IPS-15b (cell line): ENCODE results near the gene SAYSD1.
A peak's percentile ranks its signal among the peaks of the same experiment; 100 is the strongest.
"Not testable (repeated sequence)": the region's sequence is repeated elsewhere in the genome, so short reads cannot be mapped to it uniquely, and the experiment has no call there.

Experiments
- H3K27me3 ChIP-seq: one replicate; pipeline ENCODE4 v1.6.1; 2013; ENCODE audit warnings: low read length; ENCODE audit not compliant: control insufficient read depth, insufficient read depth
- H3K36me3 ChIP-seq: one replicate; pipeline ENCODE4 v1.6.1; 2013; ENCODE audit warnings: low read length; ENCODE audit not compliant: control insufficient read depth, insufficient read depth
- H3K4me1 ChIP-seq: one replicate; pipeline ENCODE4 v1.6.1; 2013; ENCODE audit warnings: mild to moderate bottlenecking, low read length; ENCODE audit not compliant: control insufficient read depth, insufficient read depth
- H3K4me3 ChIP-seq: one replicate; pipeline ENCODE4 v1.5.1; 2013; ENCODE audit warnings: low read depth, low read length
- H3K9ac ChIP-seq: one replicate; pipeline ENCODE4 v1.6.1; 2013; ENCODE audit warnings: low read depth, mild to moderate bottlenecking, low read length
- H3K9me3 ChIP-seq: one replicate; pipeline ENCODE4 v1.6.1; 2013; ENCODE audit warnings: mild to moderate bottlenecking, low read length; ENCODE audit not compliant: control insufficient read depth, insufficient read depth

The SAYSD1 gene

DNA sequence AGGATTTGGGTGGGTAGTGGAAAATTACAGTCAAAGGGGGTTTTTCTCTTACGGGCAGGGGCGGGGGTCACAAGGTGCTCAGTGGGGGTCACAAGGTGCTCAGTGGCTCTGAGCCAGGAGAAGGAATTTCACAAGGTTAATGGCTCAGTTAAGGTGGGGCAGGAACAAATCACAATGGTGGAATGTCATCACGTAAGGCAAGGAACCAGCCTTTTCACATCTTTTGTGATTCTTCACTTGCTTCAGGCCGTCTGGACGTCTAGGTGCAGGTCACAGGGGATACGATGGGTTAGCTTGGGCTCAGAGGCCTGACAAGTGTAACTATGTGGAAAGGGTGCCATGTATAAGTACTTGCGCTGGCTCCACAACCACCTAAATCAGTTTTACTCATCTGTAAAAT, 21.2 kb upstream of the SAYSD1 start:
- not testable (repeated sequence) for H3K27me3 ChIP-seq, H3K4me3 ChIP-seq, H3K9ac ChIP-seq, H3K4me1 ChIP-seq, H3K9me3 ChIP-seq, H3K36me3 ChIP-seq

DNA sequence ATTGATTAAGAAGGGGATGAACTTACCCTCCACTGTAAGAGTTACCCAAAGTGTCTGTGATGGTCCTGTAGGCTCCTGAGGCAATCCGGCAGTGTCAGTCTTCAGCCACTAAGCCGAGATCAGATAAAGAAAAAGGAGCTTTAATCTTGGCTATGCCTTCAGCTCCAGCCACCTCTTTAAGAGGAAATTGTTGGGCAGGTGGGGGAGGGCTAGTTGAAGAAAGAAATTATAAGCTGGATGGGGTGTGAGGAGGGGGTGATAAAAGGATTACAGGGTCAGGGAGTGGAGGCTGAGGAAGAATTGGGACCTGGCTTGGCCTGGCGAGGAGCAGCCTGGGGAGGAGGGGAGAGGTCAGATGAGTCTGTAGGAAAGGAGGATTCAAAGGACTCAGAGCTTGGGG, 19.8 kb upstream of the SAYSD1 start:
- not testable (repeated sequence) for H3K4me1 ChIP-seq, H3K4me3 ChIP-seq, H3K9ac ChIP-seq, H3K9me3 ChIP-seq, H3K36me3 ChIP-seq, H3K27me3 ChIP-seq

- no peak overlapping the region for H3K4me3 ChIP-seq
- no peaks in the 10 kb centered on the region for H3K27me3 ChIP-seq
- no peak overlapping the region for H3K9ac ChIP-seq
- H3K36me3 ChIP-seq = no peaks in the 10 kb centered on the region
- no peaks in the 10 kb centered on the region for H3K9me3 ChIP-seq
- H3K4me1 ChIP-seq = no peaks in the 10 kb centered on the region
Measured at GRCh38 chr6:39130691-39131090, 15.7 kb upstream of the SAYSD1 start.

DNA sequence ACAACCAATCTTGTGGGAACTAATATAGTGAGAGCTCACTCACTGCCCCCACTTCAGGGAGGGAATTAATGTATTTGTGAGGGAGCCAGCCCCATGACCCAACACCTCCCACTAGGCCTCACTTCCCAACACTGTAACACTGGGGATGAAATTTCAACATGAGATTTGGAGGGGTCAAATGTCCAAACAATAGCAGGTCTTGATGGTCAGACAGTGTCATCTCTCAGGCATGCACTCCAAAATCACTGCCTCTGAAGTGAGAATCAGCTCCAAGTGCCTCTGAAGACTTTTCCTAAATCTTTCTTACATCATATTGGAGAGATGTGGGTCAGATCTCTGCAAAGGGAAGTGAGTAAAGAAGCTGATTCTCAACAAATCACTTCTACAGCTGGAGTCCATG, 13.8 kb upstream of the SAYSD1 start:
- no peaks in the 10 kb centered on the region for H3K27me3 ChIP-seq
- no peaks in the 10 kb centered on the region for H3K36me3 ChIP-seq
- H3K9me3 ChIP-seq = no peaks in the 10 kb centered on the region
- no peak overlapping the region for H3K9ac ChIP-seq
- H3K4me3 ChIP-seq = no peak overlapping the region
- H3K4me1 ChIP-seq = no peaks in the 10 kb centered on the region

DNA sequence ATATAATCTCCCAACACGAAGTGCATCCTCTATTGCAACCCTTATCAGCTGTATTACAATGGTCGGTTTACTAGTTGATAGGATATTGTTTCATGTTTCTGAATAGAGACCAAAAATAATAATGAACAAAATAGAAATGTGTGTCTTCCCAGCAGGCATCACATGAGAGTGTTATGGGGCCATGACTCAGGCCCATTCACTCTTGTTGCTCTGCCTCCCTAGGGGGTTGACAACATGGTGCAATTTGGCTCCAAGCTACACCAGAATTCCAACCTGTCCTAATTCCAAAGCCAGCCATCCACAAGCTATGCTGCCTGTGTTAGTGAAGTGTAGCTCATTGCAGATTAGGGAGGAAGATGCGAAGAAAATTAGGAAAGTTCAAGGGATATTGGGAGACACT, 13.1 kb upstream of the SAYSD1 start:
- Histone ChIP-seq H3K36me3 (no peaks in the 10 kb centered on the region), H3K4me1 (no peaks in the 10 kb centered on the region), H3K9me3 (no peaks in the 10 kb centered on the region), H3K27me3 (no peaks in the 10 kb centered on the region), H3K4me3 (no peak overlapping the region), H3K9ac (no peak overlapping the region)

DNA sequence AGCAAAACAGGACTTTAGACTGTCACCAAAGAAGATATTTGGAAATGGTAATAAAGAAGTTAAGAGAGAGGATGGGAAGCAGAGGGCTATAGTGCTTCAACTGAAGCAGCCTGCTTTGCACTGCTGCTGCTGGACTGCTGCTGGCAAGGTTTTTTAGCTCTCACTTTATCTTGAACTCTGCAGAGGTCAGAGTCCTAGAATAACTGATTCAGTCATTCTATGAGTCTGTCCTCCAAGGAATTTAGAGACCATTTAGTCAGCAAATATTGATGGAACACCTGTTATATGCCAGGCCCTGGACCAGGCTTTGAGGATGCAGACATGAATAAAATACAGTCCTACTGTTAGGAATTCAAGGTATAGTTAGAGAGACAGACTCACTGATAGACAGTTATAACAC, 9.1 kb upstream of the SAYSD1 start:
- Histone ChIP-seq H3K9ac (no peak overlapping the region), H3K27me3 (no peaks in the 10 kb centered on the region)

GRCh38 chr6:39118921-39119320, 3.9 kb upstream of the SAYSD1 start:
- Histone ChIP-seq H3K27me3 (peaks cover 8% of the 10 kb centered on the region), H3K36me3 (no peaks in the 10 kb centered on the region), H3K9me3 (no peaks in the 10 kb centered on the region), H3K4me3 (no peak overlapping the region), H3K4me1 (peaks cover 5% of the 10 kb centered on the region), H3K9ac (no peak overlapping the region)

More for the DNA sequence above, 9.1 kb upstream of the SAYSD1 start:
- Histone ChIP-seq H3K4me3 (no peak overlapping the region), H3K9me3 (no peaks in the 10 kb centered on the region), H3K4me1 (no peaks in the 10 kb centered on the region), H3K36me3 (no peaks in the 10 kb centered on the region)

- Histone ChIP-seq H3K9me3 (no peaks in the 10 kb centered on the region), H3K9ac (no peak overlapping the region), H3K27me3 (peaks cover 8% of the 10 kb centered on the region), H3K36me3 (no peaks in the 10 kb centered on the region), H3K4me3 (peak overlapping the region; percentile 55), H3K4me1 (peaks cover 5% of the 10 kb centered on the region)
Measured at GRCh38 chr6:39114388-39114703, 640 bp downstream of the SAYSD1 start.

DNA sequence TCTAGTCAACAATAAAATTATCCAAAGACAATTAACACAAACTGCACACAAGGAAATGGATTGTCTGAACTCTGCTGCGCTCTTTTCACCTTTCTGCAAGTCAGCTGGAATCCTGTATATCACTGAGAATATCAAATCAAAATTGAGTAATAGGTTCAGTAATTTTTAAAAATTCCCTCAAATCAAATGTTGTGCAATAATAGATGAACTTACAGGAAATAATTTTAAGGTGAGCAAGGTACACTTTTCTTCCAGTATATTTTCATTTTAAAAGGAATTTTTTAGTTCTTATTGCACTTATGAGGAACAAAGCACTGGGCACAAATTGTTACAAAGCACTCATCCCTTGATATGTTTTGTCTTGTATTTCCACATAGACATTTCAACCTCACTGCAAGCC, 1.2 kb downstream of the SAYSD1 start:
- no peaks in the 10 kb centered on the region for H3K9me3 ChIP-seq
- peaks cover 8% of the 10 kb centered on the region for H3K27me3 ChIP-seq
- peaks cover 5% of the 10 kb centered on the region for H3K4me1 ChIP-seq
- no peak overlapping the region for H3K9ac ChIP-seq
- peak overlapping the region; percentile 55 for H3K4me3 ChIP-seq
- H3K36me3 ChIP-seq = no peaks in the 10 kb centered on the region

DNA sequence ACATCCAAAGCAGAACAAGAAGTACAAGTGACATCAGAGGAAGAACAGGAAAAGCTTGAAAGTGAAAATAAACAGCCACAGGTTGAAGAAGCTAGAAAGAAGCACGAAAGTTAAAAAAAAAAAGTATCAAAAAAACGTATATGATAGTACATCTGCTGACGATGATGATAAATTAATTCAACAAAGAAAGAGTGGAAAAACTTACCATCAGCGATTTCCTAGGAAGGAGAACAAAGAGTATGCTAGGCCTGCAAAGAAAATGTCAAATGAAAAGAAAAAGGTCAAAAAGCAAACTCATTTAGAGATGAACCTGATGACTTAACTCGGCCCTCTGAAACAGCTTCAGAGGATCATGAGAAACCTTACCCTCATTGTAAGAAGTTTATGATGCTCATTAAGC, 3.7 kb downstream of the SAYSD1 start:
- peaks cover 5% of the 10 kb centered on the region for H3K4me1 ChIP-seq
- no peak overlapping the region for H3K4me3 ChIP-seq
- peaks cover 8% of the 10 kb centered on the region for H3K27me3 ChIP-seq
- no peaks in the 10 kb centered on the region for H3K9me3 ChIP-seq
- H3K36me3 ChIP-seq = no peaks in the 10 kb centered on the region
- no peak overlapping the region for H3K9ac ChIP-seq

DNA sequence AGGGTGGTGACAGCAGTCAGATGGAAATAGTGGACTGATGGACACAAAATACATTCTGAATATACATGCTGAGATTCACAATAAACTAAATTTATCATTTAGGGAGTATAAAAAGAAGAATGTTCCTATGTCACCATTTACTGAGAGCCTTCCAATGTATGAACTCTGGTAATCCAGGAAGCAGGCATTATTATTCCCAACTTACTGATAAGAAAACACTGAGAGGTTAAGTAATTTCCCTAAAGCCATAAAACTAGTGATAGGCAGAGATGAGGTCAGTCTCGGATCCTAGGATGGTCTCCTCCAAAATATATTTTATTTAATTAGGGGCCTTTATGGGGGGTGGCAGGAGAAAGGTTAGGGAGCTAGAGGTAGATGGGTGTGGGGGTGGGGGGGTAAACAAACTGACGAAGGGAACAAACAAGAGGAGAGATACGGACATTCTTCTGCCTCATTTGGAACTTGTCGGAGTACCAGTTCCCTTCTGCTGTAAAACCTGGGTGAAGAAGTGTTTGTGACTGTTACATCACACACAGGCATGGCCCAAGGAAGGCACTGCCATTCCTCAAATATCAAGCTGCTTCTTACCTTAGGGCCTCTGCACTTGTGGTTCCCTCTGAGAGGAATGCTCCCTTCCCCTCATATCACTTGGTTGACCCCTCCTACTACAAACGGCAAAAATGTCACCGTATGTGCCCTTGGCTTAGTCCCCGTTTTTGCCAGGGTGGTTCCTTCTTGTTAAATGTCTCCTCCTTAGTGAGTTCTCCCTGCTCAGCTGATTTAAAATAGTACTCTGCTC, 6.7 kb downstream of the SAYSD1 start:
- Histone ChIP-seq H3K36me3 (no peaks in the 10 kb centered on the region), H3K9me3 (no peaks in the 10 kb centered on the region)

GRCh38 chr6:39107641-39108040, 7.3 kb downstream of the SAYSD1 start:
- Histone ChIP-seq H3K9me3 (no peaks in the 10 kb centered on the region), H3K36me3 (no peaks in the 10 kb centered on the region), H3K9ac (no peak overlapping the region), H3K4me3 (no peak overlapping the region), H3K4me1 (no peaks in the 10 kb centered on the region), H3K27me3 (no peaks in the 10 kb centered on the region)

More for the DNA sequence above, 6.7 kb downstream of the SAYSD1 start:
- H3K9ac ChIP-seq = no peak overlapping the region
- H3K4me3 ChIP-seq = no peak overlapping the region
- no peaks in the 10 kb centered on the region for H3K4me1 ChIP-seq
- no peaks in the 10 kb centered on the region for H3K27me3 ChIP-seq
